A204.1 (cell line): ENCODE data around the gene GDPD4.

Experiments used
- FAIRE-seq: peaks from 2 replicates; lab custom pipeline; 2012; peaks lifted over from hg19 to GRCh38; lab: Jason Lieb, UNC

Gene GDPD4

GRCh38 chr11:77294040-77294439 is 7.4 kb downstream of the GDPD4 start:
- FAIRE-seq = no peak

- FAIRE-seq = no peak
Observed at GRCh38 chr11:77289737-77290136, 11.7 kb downstream of the GDPD4 start.

GRCh38 chr11:77287615-77288273 is 13.7 kb downstream of the GDPD4 start:
- FAIRE-seq = no peak

GRCh38 chr11:77287136-77287535 is 14.3 kb downstream of the GDPD4 start:
- no peak for FAIRE-seq

GRCh38 chr11:77284476-77285468 is 16.7 kb downstream of the GDPD4 start:
- no peak for FAIRE-seq

GRCh38 chr11:77283101-77283500 is 18.4 kb downstream of the GDPD4 start:
- FAIRE-seq = no peak

- FAIRE-seq = no peak
Observed at GRCh38 chr11:77278595-77279506, 22.6 kb downstream of the GDPD4 start.

- no peak for FAIRE-seq
Observed at GRCh38 chr11:77276271-77276670, 25.2 kb downstream of the GDPD4 start.

GRCh38 chr11:77270921-77271320 is 30.6 kb downstream of the GDPD4 start:
- FAIRE-seq = no peak

- no peak for FAIRE-seq
Observed at GRCh38 chr11:77269484-77270123, 31.9 kb downstream of the GDPD4 start.

- FAIRE-seq = no peak
Observed at GRCh38 chr11:77267962-77268361, 33.5 kb downstream of the GDPD4 start.

- FAIRE-seq = no peak
Observed at GRCh38 chr11:77266766-77267165, 34.7 kb downstream of the GDPD4 start.

GRCh38 chr11:77262803-77263202 is 38.7 kb downstream of the GDPD4 start:
- FAIRE-seq = no peak

GRCh38 chr11:77259641-77260040 is 41.8 kb downstream of the GDPD4 start:
- no peak for FAIRE-seq

GRCh38 chr11:77253690-77254089 is 47.8 kb downstream of the GDPD4 start:
- FAIRE-seq = no peak

- FAIRE-seq = no peak
Observed at GRCh38 chr11:77252555-77253270, 48.8 kb downstream of the GDPD4 start.

GRCh38 chr11:77250881-77251640 is 50.4 kb downstream of the GDPD4 start:
- FAIRE-seq = no peak

- no peak for FAIRE-seq
Observed at GRCh38 chr11:77249427-77249826, 52.1 kb downstream of the GDPD4 start.

GRCh38 chr11:77244277-77245027 is 57.0 kb downstream of the GDPD4 start:
- no peak for FAIRE-seq

GRCh38 chr11:77236901-77237300 is 64.6 kb downstream of the GDPD4 start:
- no peak for FAIRE-seq
